Muscle of back (tissue), 11 donors: ENCODE measurements around the gene TRAPPC10. TPM values are rescaled to one million over a fixed set of nuclear protein-coding genes. Genes with fewer than 3 reads are reported as not detected.
"Not testable (repeated sequence)": the region's sequence is repeated elsewhere in the genome, so short reads cannot be mapped to it uniquely, and the experiment has no call there.

Source experiments
- DNase-seq, 3 donors: peaks; one replicate each; pipeline versions ENCODE4 v3.0.0 to v3.0.0-alpha.2; 2013
- polyA plus RNA-seq, 10 donors: library from polyadenylated mRNA; unstranded; fragments of 120-200 nt; gene quantifications; one replicate each; pipeline ENCODE4 v1.2.1, GENCODE V29; 2013; ENCODE audit not compliant: insufficient read length in 10 of 10

Gene TRAPPC10
- polyA plus RNA-seq, 10 donors: 9.0 to 18.2 (median 14.2) TPM

GRCh38 chr21:44086636-44087425 lies 74.7 kb downstream of the TRAPPC10 start:
- no peak for DNase-seq

- no peak for DNase-seq
These were observed 75.6 kb downstream of the TRAPPC10 start for GRCh38 chr21:44087426-44088400.

- DNase-seq: no peak
These were observed 76.3 kb downstream of the TRAPPC10 start for GRCh38 chr21:44088401-44088780.

- DNase-seq: no peak
These were observed 77.1 kb downstream of the TRAPPC10 start for GRCh38 chr21:44089001-44089911.

GRCh38 chr21:44090325-44090724 lies 78.2 kb downstream of the TRAPPC10 start:
- DNase-seq: no peak

GRCh38 chr21:44092211-44092610 lies 80.1 kb downstream of the TRAPPC10 start:
- DNase-seq: no peak

- DNase-seq: no peak
These were observed 81.7 kb downstream of the TRAPPC10 start for GRCh38 chr21:44093761-44094160.

GRCh38 chr21:44094832-44095231 lies 82.7 kb downstream of the TRAPPC10 start:
- DNase-seq: no peak

GRCh38 chr21:44098507-44098906 lies 86.4 kb downstream of the TRAPPC10 start:
- DNase-seq: not testable (repeated sequence)

- DNase-seq: not testable (repeated sequence)
These were observed 86.9 kb downstream of the TRAPPC10 start for GRCh38 chr21:44098964-44099363.

- DNase-seq: not testable (repeated sequence)
These were observed 95.0 kb downstream of the TRAPPC10 start, which contains the start of gene PWP2 for GRCh38 chr21:44107026-44107501. PWP2 (plus strand) TSS chr21:44107399; CDS start chr21:44107417, 18 bp downstream.

GRCh38 chr21:44107589-44107988 lies 95.5 kb downstream of the TRAPPC10 start:
- DNase-seq: not testable (repeated sequence)

GRCh38 chr21:44113702-44114371 lies 101.7 kb downstream of the TRAPPC10 start:
- not testable (repeated sequence) for DNase-seq

- not testable (repeated sequence) for DNase-seq
These were observed 110.0 kb downstream of the TRAPPC10 start for GRCh38 chr21:44122131-44122530.

- DNase-seq: not testable (repeated sequence)
These were observed 115.7 kb downstream of the TRAPPC10 start for GRCh38 chr21:44127827-44128226.

GRCh38 chr21:44133715-44134057 lies 121.6 kb downstream of the TRAPPC10 start:
- not testable (repeated sequence) for DNase-seq

GRCh38 chr21:44134732-44135131 lies 122.6 kb downstream of the TRAPPC10 start:
- DNase-seq: not testable (repeated sequence)

- DNase-seq: not testable (repeated sequence)
These were observed 125.9 kb downstream of the TRAPPC10 start for GRCh38 chr21:44138039-44138438.

- DNase-seq: peak in 1 of 3 donors; percentile 1
These were observed 127.9 kb downstream of the TRAPPC10 start for GRCh38 chr21:44139787-44140551.

GRCh38 chr21:44140552-44140932 lies 128.4 kb downstream of the TRAPPC10 start:
- DNase-seq: not testable (repeated sequence)
